GM23338 (cell line): ENCODE data around the gene SUCLG1.

Experiments used
- CREB1 ChIP-seq: fragments of 250-450 bp; sonication (Bioruptor Pico); IDR thresholded peaks from 2 replicates; pipeline ENCODE4 v1.5.0; 2020; ENCODE audit warnings: low read depth, mild to moderate bottlenecking, moderate library complexity
- TF ChIP-seq, protein P1 (sequence below), 2 experiments: fragments of 200-600 bp in 1 of 2; sonication (generic) in 1 of 2; conservative IDR thresholded peaks; 2 replicates each; pipeline versions ENCODE4 v1.5.1 to v1.6.1; 2016 to 2017; ENCODE audit warnings: antibody characterized with exemption in 2 of 2, low read depth in 2 of 2, mild to moderate bottlenecking in 2 of 2, moderate library complexity in 1 of 2
- TF ChIP-seq, protein P2 (sequence below): IDR thresholded peaks from one replicate; pipeline ENCODE4 v1.6.1; 2018; ENCODE audit warnings: antibody characterized with exemption; ENCODE audit not compliant: unreplicated experiment

DNA sequence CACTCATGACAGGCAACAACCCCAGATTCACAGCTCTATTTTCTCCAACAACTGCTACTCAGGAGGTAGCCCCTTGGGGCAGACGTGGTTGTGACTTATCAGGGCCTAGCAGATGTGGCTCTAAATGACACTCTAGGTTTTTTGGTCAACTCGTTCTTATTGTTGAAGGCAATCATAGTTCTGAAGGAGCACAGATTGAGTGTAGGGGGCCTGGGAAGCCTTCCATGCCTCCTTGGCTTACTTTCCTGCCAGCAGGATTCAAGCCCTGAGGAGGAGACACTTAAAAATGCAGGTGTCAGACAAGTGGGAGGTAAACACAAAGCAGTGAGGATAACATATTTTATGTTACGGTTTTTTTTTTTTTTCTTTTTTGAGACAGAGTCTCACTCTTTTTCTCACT, 23.5 kb upstream of the SUCLG1 start:
- no peak for TF ChIP-seq CREB1 (CRISPR knock-in tag)
- TF ChIP-seq, protein P1, sequence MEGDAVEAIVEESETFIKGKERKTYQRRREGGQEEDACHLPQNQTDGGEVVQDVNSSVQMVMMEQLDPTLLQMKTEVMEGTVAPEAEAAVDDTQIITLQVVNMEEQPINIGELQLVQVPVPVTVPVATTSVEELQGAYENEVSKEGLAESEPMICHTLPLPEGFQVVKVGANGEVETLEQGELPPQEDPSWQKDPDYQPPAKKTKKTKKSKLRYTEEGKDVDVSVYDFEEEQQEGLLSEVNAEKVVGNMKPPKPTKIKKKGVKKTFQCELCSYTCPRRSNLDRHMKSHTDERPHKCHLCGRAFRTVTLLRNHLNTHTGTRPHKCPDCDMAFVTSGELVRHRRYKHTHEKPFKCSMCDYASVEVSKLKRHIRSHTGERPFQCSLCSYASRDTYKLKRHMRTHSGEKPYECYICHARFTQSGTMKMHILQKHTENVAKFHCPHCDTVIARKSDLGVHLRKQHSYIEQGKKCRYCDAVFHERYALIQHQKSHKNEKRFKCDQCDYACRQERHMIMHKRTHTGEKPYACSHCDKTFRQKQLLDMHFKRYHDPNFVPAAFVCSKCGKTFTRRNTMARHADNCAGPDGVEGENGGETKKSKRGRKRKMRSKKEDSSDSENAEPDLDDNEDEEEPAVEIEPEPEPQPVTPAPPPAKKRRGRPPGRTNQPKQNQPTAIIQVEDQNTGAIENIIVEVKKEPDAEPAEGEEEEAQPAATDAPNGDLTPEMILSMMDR (conservative IDR thresholded peaks at IDR 0.05; ENCODE audit: low read depth in 2 of 2): no peak
- TF ChIP-seq, protein P2, sequence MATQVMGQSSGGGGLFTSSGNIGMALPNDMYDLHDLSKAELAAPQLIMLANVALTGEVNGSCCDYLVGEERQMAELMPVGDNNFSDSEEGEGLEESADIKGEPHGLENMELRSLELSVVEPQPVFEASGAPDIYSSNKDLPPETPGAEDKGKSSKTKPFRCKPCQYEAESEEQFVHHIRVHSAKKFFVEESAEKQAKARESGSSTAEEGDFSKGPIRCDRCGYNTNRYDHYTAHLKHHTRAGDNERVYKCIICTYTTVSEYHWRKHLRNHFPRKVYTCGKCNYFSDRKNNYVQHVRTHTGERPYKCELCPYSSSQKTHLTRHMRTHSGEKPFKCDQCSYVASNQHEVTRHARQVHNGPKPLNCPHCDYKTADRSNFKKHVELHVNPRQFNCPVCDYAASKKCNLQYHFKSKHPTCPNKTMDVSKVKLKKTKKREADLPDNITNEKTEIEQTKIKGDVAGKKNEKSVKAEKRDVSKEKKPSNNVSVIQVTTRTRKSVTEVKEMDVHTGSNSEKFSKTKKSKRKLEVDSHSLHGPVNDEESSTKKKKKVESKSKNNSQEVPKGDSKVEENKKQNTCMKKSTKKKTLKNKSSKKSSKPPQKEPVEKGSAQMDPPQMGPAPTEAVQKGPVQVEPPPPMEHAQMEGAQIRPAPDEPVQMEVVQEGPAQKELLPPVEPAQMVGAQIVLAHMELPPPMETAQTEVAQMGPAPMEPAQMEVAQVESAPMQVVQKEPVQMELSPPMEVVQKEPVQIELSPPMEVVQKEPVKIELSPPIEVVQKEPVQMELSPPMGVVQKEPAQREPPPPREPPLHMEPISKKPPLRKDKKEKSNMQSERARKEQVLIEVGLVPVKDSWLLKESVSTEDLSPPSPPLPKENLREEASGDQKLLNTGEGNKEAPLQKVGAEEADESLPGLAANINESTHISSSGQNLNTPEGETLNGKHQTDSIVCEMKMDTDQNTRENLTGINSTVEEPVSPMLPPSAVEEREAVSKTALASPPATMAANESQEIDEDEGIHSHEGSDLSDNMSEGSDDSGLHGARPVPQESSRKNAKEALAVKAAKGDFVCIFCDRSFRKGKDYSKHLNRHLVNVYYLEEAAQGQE: no peak
